Measurements from ENCODE around the gene IFNL4.
"Not testable (repeated sequence)": the region's sequence is repeated elsewhere in the genome, so short reads cannot be mapped to it uniquely, and the experiment has no call there.

Gene IFNL4

GRCh38 chr19:39254531-39255345 lies 6.1 kb upstream of the IFNL4 start:
- no peak for DNase-seq

- no peak for DNase-seq
These were observed 4.9 kb upstream of the IFNL4 start for GRCh38 chr19:39253374-39254149.

- no peak for DNase-seq
These were observed 3.8 kb upstream of the IFNL4 start for GRCh38 chr19:39252458-39252857.

GRCh38 chr19:39251846-39252245 lies 3.2 kb upstream of the IFNL4 start:
- DNase-seq, result no peak

- no peak for DNase-seq
These were observed 2.4 kb upstream of the IFNL4 start for GRCh38 chr19:39251081-39251480.

GRCh38 chr19:39247701-39248664 lies 673 bp downstream of the IFNL4 start:
- no peak for DNase-seq

GRCh38 chr19:39246951-39247669 lies 1.5 kb downstream of the IFNL4 start:
- DNase-seq, result peak; percentile 57

- not testable (repeated sequence) for DNase-seq
These were observed 3.5 kb downstream of the IFNL4 start for GRCh38 chr19:39245166-39245565.

- DNase-seq, result not testable (repeated sequence)
These were observed 4.1 kb downstream of the IFNL4 start, which contains the start of gene IFNL3 for GRCh38 chr19:39244410-39245100. Gene IFNL3 (minus strand): TSS chr19:39245006. CDS start chr19:39244967, 39 bp downstream.

GRCh38 chr19:39243741-39244140 lies 4.9 kb downstream of the IFNL4 start:
- not testable (repeated sequence) for DNase-seq

- no peak for DNase-seq
These were observed 8.2 kb downstream of the IFNL4 start for GRCh38 chr19:39240421-39240820.

GRCh38 chr19:39238944-39239343 lies 9.7 kb downstream of the IFNL4 start:
- DNase-seq, result no peak

GRCh38 chr19:39238209-39238608 lies 10.4 kb downstream of the IFNL4 start:
- no peak for DNase-seq

GRCh38 chr19:39237200-39238184 lies 11.2 kb downstream of the IFNL4 start:
- peak; percentile 43 for DNase-seq

- DNase-seq, result peak; percentile 36
These were observed 12.1 kb downstream of the IFNL4 start for GRCh38 chr19:39236527-39236926.

GRCh38 chr19:39232708-39233107 lies 15.9 kb downstream of the IFNL4 start:
- DNase-seq, result no peak

GRCh38 chr19:39230096-39230764 lies 18.4 kb downstream of the IFNL4 start:
- DNase-seq, result no peak

- DNase-seq, result no peak
These were observed 23.7 kb downstream of the IFNL4 start for GRCh38 chr19:39224910-39225309.

GRCh38 chr19:39223703-39224279 lies 24.9 kb downstream of the IFNL4 start:
- peak; percentile 20 for DNase-seq

Measured in CD4-positive, alpha-beta T cell treated with Interleukin-17A for 1 hour (primary cell).